HCT116 (cell line): Measurements from ENCODE around the gene LHFPL4. TPM values are rescaled to one million over a fixed set of nuclear protein-coding genes. Genes with fewer than 3 reads are reported as not detected.

Experiments used
- ATAC-seq: fragments of 200-7000 bp; cut with Tn5 transposase; 2 replicates; pipeline ENCODE4 v1.9.1; 2020; ENCODE audit warnings: mild to moderate bottlenecking, moderate library complexity
- BruUV-seq: library from RNA; stranded (reverse); fragments of 400-500 nt; replicated peaks from 2 replicates; lab custom pipeline; 2021; lab: Mats Ljungman, UMichigan
- CTCF ChIA-PET: fragments of 300-600 bp; sonication (Branson Sonifier 250); formaldehyde crosslinking; loops from one replicate; lab custom pipeline; 2021; ENCODE audit warnings: antibody characterized with exemption; lab: Charles Lee
- POLR2A ChIA-PET: fragments of 300-600, 350-600 bp; sonication (Branson Sonifier 250); formaldehyde crosslinking; loops from one replicate; lab custom pipeline; 2021; ENCODE audit warnings: antibody characterized with exemption; lab: Charles Lee
- RAD21 ChIA-PET, 2 experiments: fragments of 300-600 bp; sonication (Branson Sonifier 250); formaldehyde crosslinking; loops; one replicate each; lab custom pipeline; 2023; ENCODE audit warnings: low total read pairs in 2 of 2; ENCODE audit not compliant: uncharacterized antibody in 2 of 2, unreplicated experiment in 2 of 2, low non-redundant PET in 1 of 2; lab: Charles Lee
- DNase-seq: peaks from one replicate; pipeline ENCODE4 v3.0.0-alpha.2; 2010; ENCODE audit warnings: low read depth, low spot score
- H2AFZ ChIP-seq: fragments of 200-600 bp; shearing (Covaris generic), sonication (generic); 2 replicates; pipeline ENCODE4 v1.6.1; 2017; ENCODE audit warnings: low read depth, mixed run types, mixed read lengths, antibody characterized with exemption, low read length; ENCODE audit not compliant: poor library complexity, severe bottlenecking
- H3K27ac ChIP-seq: 2 replicates; pipeline ENCODE4 v1.5.1; 2012; ENCODE audit warnings: low read depth, low read length
- H3K27me3 ChIP-seq: fragments of 200-600 bp; sonication (generic); 2 replicates; pipeline ENCODE4 v1.6.1; 2016; ENCODE audit warnings: mixed run types, low read length, mixed read lengths; ENCODE audit not compliant: insufficient read depth
- H3K36me3 ChIP-seq, 2 experiments: fragments of 200-500 bp in 1 of 2; fragments of 200-600 bp in 1 of 2; sonication (Bioruptor generic) in 1 of 2; sonication (generic) in 1 of 2; 2 replicates each; pipeline versions ENCODE4 v1.5.1 to v1.6.1; 2014 to 2016; ENCODE audit warnings: low read length in 2 of 2, inconsistent platforms in 1 of 2, mixed read lengths in 1 of 2, mixed run types in 1 of 2; ENCODE audit not compliant: insufficient read depth in 2 of 2, control insufficient read depth in 1 of 2
- H3K4me1 ChIP-seq, 2 experiments: fragments of 200-600 bp in 1 of 2; sonication (generic) in 1 of 2; 2 replicates each; pipeline versions ENCODE4 v1.5.1 to v1.6.1; 2012 to 2017; ENCODE audit warnings: low read length in 2 of 2, inconsistent platforms in 1 of 2, mild to moderate bottlenecking in 1 of 2, mixed read lengths in 1 of 2, mixed run types in 1 of 2, moderate library complexity in 1 of 2; ENCODE audit not compliant: insufficient read depth in 2 of 2, control insufficient read depth in 1 of 2
- H3K4me2 ChIP-seq: fragments of 200-600 bp; sonication (generic); 2 replicates; pipeline ENCODE4 v1.6.1; 2017; ENCODE audit warnings: mixed run types, low read length, mixed read lengths
- H3K4me3 ChIP-seq, 2 experiments: fragments of 200-600 bp in 1 of 2; sonication (generic) in 1 of 2; replicated peaks in 1 of 2; 2 replicates each; pipeline ENCODE4 v1.5.1; 2011 to 2016; ENCODE audit warnings: low read length in 2 of 2, control low read depth in 1 of 2, low read depth in 1 of 2, mild to moderate bottlenecking in 1 of 2, mixed read lengths in 1 of 2, mixed run types in 1 of 2
- H3K79me2 ChIP-seq: fragments of 200-600 bp; sonication (generic); 2 replicates; pipeline ENCODE4 v1.6.1; 2017; ENCODE audit warnings: mild to moderate bottlenecking, mixed run types, low read length, moderate library complexity, mixed read lengths; ENCODE audit not compliant: insufficient read depth
- H3K9ac ChIP-seq: fragments of 200-600 bp; sonication (generic); 2 replicates; pipeline ENCODE4 v1.6.1; 2016; ENCODE audit warnings: low read length, mixed read lengths
- H3K9me2 ChIP-seq: fragments of 200-600 bp; sonication (generic), shearing (Covaris generic); 2 replicates; pipeline ENCODE4 v1.6.1; 2017; ENCODE audit warnings: mixed run types, mild to moderate bottlenecking, moderate library complexity; ENCODE audit not compliant: insufficient read depth
- H3K9me3 ChIP-seq, 2 experiments: fragments of 200-500 bp in 1 of 2; fragments of 200-600 bp in 1 of 2; sonication (Bioruptor generic) in 1 of 2; sonication (generic) in 1 of 2; 2 replicates each; pipeline ENCODE4 v1.6.1; 2014 to 2017; ENCODE audit warnings: low read length in 2 of 2, mixed read lengths in 2 of 2, inconsistent platforms in 1 of 2, low read depth in 1 of 2, mild to moderate bottlenecking in 1 of 2, mixed run types in 1 of 2, moderate library complexity in 1 of 2; ENCODE audit not compliant: control insufficient read depth in 1 of 2, insufficient read depth in 1 of 2
- H4K20me1 ChIP-seq: fragments of 200-600 bp; sonication (generic), shearing (Covaris generic); 2 replicates; pipeline ENCODE4 v1.6.1; 2017; ENCODE audit warnings: mixed run types, mild to moderate bottlenecking, moderate library complexity; ENCODE audit not compliant: insufficient read depth
- CBX3 ChIP-seq: IDR thresholded peaks from 2 replicates; pipeline ENCODE4 v1.6.1; 2012; ENCODE audit warnings: low read depth
- CEBPB ChIP-seq: IDR thresholded peaks from 2 replicates; pipeline ENCODE4 v1.6.1; 2012; ENCODE audit warnings: low read depth
- CTCF ChIP-seq, 3 experiments: fragments of 200-600 bp in 1 of 3; sonication (generic) in 1 of 3; IDR thresholded peaks in 2 of 3; conservative IDR thresholded peaks in 1 of 3; 2 replicates each; pipeline ENCODE4 v1.5.1; 2012 to 2017; ENCODE audit warnings: low read depth in 2 of 3, low read length in 2 of 3, antibody characterized with exemption in 1 of 3, borderline replicate concordance in 1 of 3, control low read depth in 1 of 3, mild to moderate bottlenecking in 1 of 3, mixed read lengths in 1 of 3, mixed run types in 1 of 3, moderate library complexity in 1 of 3; ENCODE audit not compliant: insufficient read depth in 1 of 3
- EGR1 ChIP-seq: IDR thresholded peaks from 2 replicates; pipeline ENCODE4 v1.6.1; 2012; ENCODE audit warnings: low read depth
- EZH2phosphoT487 ChIP-seq: fragments of 200-600 bp; IDR thresholded peaks from 2 replicates; pipeline ENCODE4 v1.6.1; 2018; ENCODE audit warnings: antibody characterized with exemption, borderline replicate concordance
- POLR2AphosphoS5 ChIP-seq: IDR thresholded peaks from 2 replicates; pipeline ENCODE4 v1.6.1; 2011; ENCODE audit warnings: mild to moderate bottlenecking, low read depth, low read length, moderate library complexity
- RAD21 ChIP-seq: IDR thresholded peaks from 2 replicates; pipeline ENCODE4 v1.6.1; 2012; ENCODE audit warnings: low read depth, mild to moderate bottlenecking
- SIN3A ChIP-seq: IDR thresholded peaks from 2 replicates; pipeline ENCODE4 v1.6.1; 2012; ENCODE audit warnings: low read depth
- SRF ChIP-seq: IDR thresholded peaks from 2 replicates; pipeline ENCODE4 v1.6.1; 2012; ENCODE audit warnings: low read depth
- TCF7L2 ChIP-seq: IDR thresholded peaks from 2 replicates; pipeline ENCODE4 v1.7.0; 2011; ENCODE audit warnings: borderline replicate concordance, inconsistent platforms; ENCODE audit not compliant: insufficient read depth, insufficient read length; ENCODE audit errors: extremely low read depth
- ZFX ChIP-seq: fragments of 450-650 bp; IDR thresholded peaks from 2 replicates; pipeline ENCODE4 v1.6.1; 2017
- intact Hi-C: fragments of 100-400 bp; cut with micrococcal nuclease; formaldehyde crosslinking; loops from 2 replicates; pipeline ENCODE4 v1.10.0; 2022
- total RNA-seq: library from RNA; stranded (reverse); gene quantifications from one replicate; pipeline ENCODE4 v1.2.1, GENCODE V29; 2021; ENCODE audit not compliant: unreplicated experiment
- TF ChIP-seq, protein P1 (sequence below): IDR thresholded peaks from 2 replicates; pipeline ENCODE4 v1.6.1; 2012; ENCODE audit warnings: low read depth

The LHFPL4 gene
- total RNA-seq, 1 experiment from 2014 or later: not detected

- intact Hi-C loops: no loop called here
- DNase-seq: no peak
- ChIA-PET RAD21 (no interaction called here), CTCF (no interaction called here), POLR2A (no interaction called here)
- Histone ChIP-seq H3K9me3 (no peaks in the 10 kb centered on the region), H3K9ac (no peak overlapping the region), H3K4me3 (no peak overlapping the region), H4K20me1 (no peaks in the 10 kb centered on the region), H3K79me2 (no peaks in the 10 kb centered on the region), H3K36me3 (no peaks in the 10 kb centered on the region), H3K9me2 (no peaks in the 10 kb centered on the region), H3K4me1 (no peaks in the 10 kb centered on the region), H3K4me2 (no peak overlapping the region), H3K27me3 (peaks cover 19% of the 10 kb centered on the region), H2AFZ (no peak overlapping the region), H3K27ac (no peak overlapping the region)
- BruUV-seq: no TSS peak
- ATAC-seq: no peak
- no peak for TF ChIP-seq EZH2phosphoT487
Observed at GRCh38 chr3:9534429-9534828, 19.2 kb downstream of the LHFPL4 start.

- Histone ChIP-seq H3K9me2 (no peaks in the 10 kb centered on the region), H3K27ac (no peak overlapping the region), H2AFZ (no peak overlapping the region), H3K36me3 (no peaks in the 10 kb centered on the region; a peak in 1 of 4 replicates), H3K27me3 (peaks cover 15% of the 10 kb centered on the region), H3K4me2 (no peak overlapping the region), H3K4me1 (no peaks in the 10 kb centered on the region), H3K9me3 (no peaks in the 10 kb centered on the region), H3K4me3 (no peak overlapping the region), H3K9ac (no peak overlapping the region), H4K20me1 (no peaks in the 10 kb centered on the region), H3K79me2 (no peaks in the 10 kb centered on the region)
- POLR2A ChIA-PET: no interaction called here
- DNase-seq (no peak), ATAC-seq (no peak)
- intact Hi-C loops: no loop called here
- CTCF ChIA-PET: no interaction called here
- TF ChIP-seq EGR1 (no peak), SIN3A (no peak), CTCF (IDR thresholded peaks at IDR 0.05 in 2 of 3, conservative IDR thresholded peaks at IDR 0.05 in 1 of 3; ENCODE audit: borderline replicate concordance in 1 of 3, insufficient read depth in 1 of 3, low read depth in 2 of 3, low read length in 2 of 3) (no peak), ZFX (no peak), CBX3 (no peak), CEBPB (no peak), POLR2AphosphoS5 (no peak), TCF7L2 (no peak), SRF (no peak), RAD21 (no peak)
- TF ChIP-seq, protein P1, sequence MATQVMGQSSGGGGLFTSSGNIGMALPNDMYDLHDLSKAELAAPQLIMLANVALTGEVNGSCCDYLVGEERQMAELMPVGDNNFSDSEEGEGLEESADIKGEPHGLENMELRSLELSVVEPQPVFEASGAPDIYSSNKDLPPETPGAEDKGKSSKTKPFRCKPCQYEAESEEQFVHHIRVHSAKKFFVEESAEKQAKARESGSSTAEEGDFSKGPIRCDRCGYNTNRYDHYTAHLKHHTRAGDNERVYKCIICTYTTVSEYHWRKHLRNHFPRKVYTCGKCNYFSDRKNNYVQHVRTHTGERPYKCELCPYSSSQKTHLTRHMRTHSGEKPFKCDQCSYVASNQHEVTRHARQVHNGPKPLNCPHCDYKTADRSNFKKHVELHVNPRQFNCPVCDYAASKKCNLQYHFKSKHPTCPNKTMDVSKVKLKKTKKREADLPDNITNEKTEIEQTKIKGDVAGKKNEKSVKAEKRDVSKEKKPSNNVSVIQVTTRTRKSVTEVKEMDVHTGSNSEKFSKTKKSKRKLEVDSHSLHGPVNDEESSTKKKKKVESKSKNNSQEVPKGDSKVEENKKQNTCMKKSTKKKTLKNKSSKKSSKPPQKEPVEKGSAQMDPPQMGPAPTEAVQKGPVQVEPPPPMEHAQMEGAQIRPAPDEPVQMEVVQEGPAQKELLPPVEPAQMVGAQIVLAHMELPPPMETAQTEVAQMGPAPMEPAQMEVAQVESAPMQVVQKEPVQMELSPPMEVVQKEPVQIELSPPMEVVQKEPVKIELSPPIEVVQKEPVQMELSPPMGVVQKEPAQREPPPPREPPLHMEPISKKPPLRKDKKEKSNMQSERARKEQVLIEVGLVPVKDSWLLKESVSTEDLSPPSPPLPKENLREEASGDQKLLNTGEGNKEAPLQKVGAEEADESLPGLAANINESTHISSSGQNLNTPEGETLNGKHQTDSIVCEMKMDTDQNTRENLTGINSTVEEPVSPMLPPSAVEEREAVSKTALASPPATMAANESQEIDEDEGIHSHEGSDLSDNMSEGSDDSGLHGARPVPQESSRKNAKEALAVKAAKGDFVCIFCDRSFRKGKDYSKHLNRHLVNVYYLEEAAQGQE: no peak
- BruUV-seq: no TSS peak
- RAD21 ChIA-PET: no interaction called here
Observed at GRCh38 chr3:9525078-9525477, 28.5 kb downstream of the LHFPL4 start.
